ENCODE measurements around the gene MICAL2. TPM values are rescaled to one million over a fixed set of nuclear protein-coding genes. Genes with fewer than 3 reads are reported as not detected.

MICAL2 gene
- total RNA-seq, 1 experiment from 2014 or later: 247 TPM

DNA sequence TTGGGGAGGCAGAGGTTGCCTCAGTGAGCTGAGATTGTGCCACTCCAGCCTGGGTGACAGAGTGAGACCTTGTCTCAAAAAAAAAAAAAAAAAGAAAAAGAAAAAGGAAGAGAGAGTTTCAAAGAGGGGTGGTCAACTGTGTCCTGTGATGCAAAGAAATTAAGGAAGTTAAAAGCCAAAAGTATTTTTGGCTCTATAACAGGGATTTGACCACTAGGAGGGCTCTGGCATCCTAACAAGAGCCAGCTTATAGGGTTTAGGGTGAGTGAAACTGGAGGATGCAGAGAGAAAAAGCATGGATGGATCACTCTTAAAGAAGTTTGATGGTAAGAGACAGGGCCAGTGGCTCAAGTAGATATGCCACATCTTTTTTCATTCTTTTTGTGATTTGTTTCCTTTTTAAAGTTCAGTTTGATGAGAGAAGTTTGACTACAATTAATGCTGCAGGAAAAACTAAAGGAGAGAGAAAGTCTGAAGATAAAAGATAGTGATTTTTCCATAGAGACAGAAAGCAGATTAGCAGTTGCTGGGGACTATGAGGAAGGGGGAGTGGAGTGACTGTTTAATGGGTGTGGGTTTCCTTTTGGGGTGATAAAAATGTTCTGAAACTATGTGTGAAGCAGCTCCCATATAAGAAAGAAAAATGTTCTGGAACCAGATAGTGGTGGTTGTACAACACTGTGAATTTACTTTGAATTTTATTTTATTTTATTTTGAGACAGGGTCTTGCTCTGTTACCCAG is 11.1 kb upstream of the MICAL2 start:
- intact Hi-C loops (cut with micrococcal nuclease; ENCODE audit: unreplicated experiment): no loop called here
- Mint-ChIP-seq H3K27ac (ENCODE audit: unreplicated experiment) (no peak overlapping the region), H3K27me3 (ENCODE audit: insufficient read depth, unreplicated experiment) (no peaks in the 10 kb centered on the region), H3K9me3 (ENCODE audit: unreplicated experiment) (no peaks in the 10 kb centered on the region), H3K4me1 (ENCODE audit: low read depth, unreplicated experiment) (peaks cover 53% of the 10 kb centered on the region), H3K4me3 (ENCODE audit: unreplicated experiment) (no peak overlapping the region), H3K36me3 (ENCODE audit: insufficient read depth, unreplicated experiment) (no peaks in the 10 kb centered on the region)
- H3K9me3 ChIP-seq: no peaks in the 10 kb centered on the region
- H3K4me3 ChIP-seq (ENCODE audit: low read depth, low read length): no peak overlapping the region
- POLR2A ChIA-PET: no interaction called here
- DNase-seq: no peak
- H3K36me3 ChIP-seq (ENCODE audit: control insufficient read depth, insufficient read depth, low read length): no peaks in the 10 kb centered on the region
- no TSS peak for BruUV-seq (replicated peaks)
- no peaks in the 10 kb centered on the region for H3K27me3 ChIP-seq (replicated peaks; ENCODE audit: control insufficient read depth, insufficient read depth, low read length)
- CTCF ChIA-PET: interaction anchor here (0.6 to 0.7 kb wide), 2 partner anchors 26 to 1363 kb away, joined by 3 to 5 read pairs; no protein-coding TSS in a partner anchor
- H3K4me1 ChIP-seq: peaks cover 17% of the 10 kb centered on the region
- TF ChIP-seq, protein P1, sequence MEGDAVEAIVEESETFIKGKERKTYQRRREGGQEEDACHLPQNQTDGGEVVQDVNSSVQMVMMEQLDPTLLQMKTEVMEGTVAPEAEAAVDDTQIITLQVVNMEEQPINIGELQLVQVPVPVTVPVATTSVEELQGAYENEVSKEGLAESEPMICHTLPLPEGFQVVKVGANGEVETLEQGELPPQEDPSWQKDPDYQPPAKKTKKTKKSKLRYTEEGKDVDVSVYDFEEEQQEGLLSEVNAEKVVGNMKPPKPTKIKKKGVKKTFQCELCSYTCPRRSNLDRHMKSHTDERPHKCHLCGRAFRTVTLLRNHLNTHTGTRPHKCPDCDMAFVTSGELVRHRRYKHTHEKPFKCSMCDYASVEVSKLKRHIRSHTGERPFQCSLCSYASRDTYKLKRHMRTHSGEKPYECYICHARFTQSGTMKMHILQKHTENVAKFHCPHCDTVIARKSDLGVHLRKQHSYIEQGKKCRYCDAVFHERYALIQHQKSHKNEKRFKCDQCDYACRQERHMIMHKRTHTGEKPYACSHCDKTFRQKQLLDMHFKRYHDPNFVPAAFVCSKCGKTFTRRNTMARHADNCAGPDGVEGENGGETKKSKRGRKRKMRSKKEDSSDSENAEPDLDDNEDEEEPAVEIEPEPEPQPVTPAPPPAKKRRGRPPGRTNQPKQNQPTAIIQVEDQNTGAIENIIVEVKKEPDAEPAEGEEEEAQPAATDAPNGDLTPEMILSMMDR (IDR thresholded peaks at IDR 0.05; ENCODE audit: insufficient read depth in 1 of 2, low read depth in 1 of 2, low read length in 1 of 2, severe bottlenecking in 1 of 2, unreplicated experiment in 1 of 2): peak in 1 of 2 experiments; percentile 2

DNA sequence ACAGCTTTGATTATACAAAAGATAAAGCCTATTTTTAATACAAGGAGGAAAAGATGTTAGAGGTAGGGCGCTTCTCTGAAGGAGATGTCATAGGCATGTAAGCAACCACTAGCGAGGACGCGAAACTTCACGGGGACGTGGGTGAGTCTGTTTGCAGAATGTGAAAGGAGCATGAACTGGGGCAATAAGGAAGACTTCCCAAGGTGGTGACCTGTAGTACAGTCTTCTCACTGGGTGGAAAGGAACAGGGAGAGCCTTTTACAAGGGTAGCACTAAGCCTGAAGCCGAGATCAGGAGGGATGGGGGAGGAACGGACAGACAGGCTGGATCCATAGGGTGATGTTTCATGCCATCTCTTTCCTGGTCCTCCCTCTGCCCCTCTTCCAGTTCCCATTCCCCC is 10.0 kb upstream of the MICAL2 start:
- ChIA-PET CTCF (no interaction called here), POLR2A (no interaction called here)
- Histone ChIP-seq H3K27me3 (replicated peaks; ENCODE audit: control insufficient read depth, insufficient read depth, low read length) (no peaks in the 10 kb centered on the region), H3K4me1 (peaks cover 17% of the 10 kb centered on the region), H3K36me3 (ENCODE audit: control insufficient read depth, insufficient read depth, low read length) (no peaks in the 10 kb centered on the region), H3K9me3 (no peaks in the 10 kb centered on the region), H3K4me3 (ENCODE audit: low read depth, low read length) (no peak overlapping the region)
- TF ChIP-seq, protein P1 (IDR thresholded peaks at IDR 0.05; ENCODE audit: insufficient read depth in 1 of 2, low read depth in 1 of 2, low read length in 1 of 2, severe bottlenecking in 1 of 2, unreplicated experiment in 1 of 2): no peak
- no peak overlapping the region for H3K4me3 Mint-ChIP-seq (ENCODE audit: unreplicated experiment)
- H3K27me3 Mint-ChIP-seq (ENCODE audit: insufficient read depth, unreplicated experiment): no peaks in the 10 kb centered on the region
- H3K9me3 Mint-ChIP-seq (ENCODE audit: unreplicated experiment): no peaks in the 10 kb centered on the region
- no peaks in the 10 kb centered on the region for H3K36me3 Mint-ChIP-seq (ENCODE audit: insufficient read depth, unreplicated experiment)
- H3K27ac Mint-ChIP-seq (ENCODE audit: unreplicated experiment): no peak overlapping the region
- BruUV-seq (replicated peaks): no TSS peak
- peaks cover 47% of the 10 kb centered on the region for H3K4me1 Mint-ChIP-seq (ENCODE audit: low read depth, unreplicated experiment)
- DNase-seq: no peak
- intact Hi-C loops (cut with micrococcal nuclease; ENCODE audit: unreplicated experiment): no loop called here

DNA sequence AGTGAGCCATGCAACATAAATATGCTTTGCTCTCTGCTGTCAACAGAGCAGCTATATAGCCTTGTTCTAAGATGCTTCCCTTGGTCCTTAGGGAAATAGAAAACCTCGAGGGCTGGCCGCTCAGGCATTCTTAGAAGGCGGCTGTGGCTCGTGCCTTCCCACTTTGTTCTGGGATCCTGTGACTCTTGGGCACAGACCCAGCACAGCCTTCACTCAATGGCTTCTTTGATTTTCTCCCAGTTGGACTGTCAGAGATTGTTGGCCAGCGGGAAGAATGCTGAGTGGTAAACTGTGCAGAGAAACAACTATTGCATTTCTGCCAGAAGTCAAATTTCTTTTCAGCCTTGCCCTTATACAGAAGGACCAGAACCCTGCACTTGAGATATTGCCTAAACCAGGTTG is 9.5 kb upstream of the MICAL2 start:
- H3K27me3 Mint-ChIP-seq (ENCODE audit: insufficient read depth, unreplicated experiment): no peaks in the 10 kb centered on the region
- CTCF ChIA-PET: no interaction called here

More for the DNA sequence above, 9.5 kb upstream of the MICAL2 start:
- H3K9me3 ChIP-seq: no peaks in the 10 kb centered on the region
- BruUV-seq (replicated peaks): no TSS peak
- Mint-ChIP-seq H3K27ac (ENCODE audit: unreplicated experiment) (no peak overlapping the region), H3K4me3 (ENCODE audit: unreplicated experiment) (no peak overlapping the region), H3K36me3 (ENCODE audit: insufficient read depth, unreplicated experiment) (no peaks in the 10 kb centered on the region), H3K9me3 (ENCODE audit: unreplicated experiment) (no peaks in the 10 kb centered on the region), H3K4me1 (ENCODE audit: low read depth, unreplicated experiment) (peaks cover 43% of the 10 kb centered on the region)
- H3K4me1 ChIP-seq: peaks cover 17% of the 10 kb centered on the region
- H3K27me3 ChIP-seq (replicated peaks; ENCODE audit: control insufficient read depth, insufficient read depth, low read length): no peaks in the 10 kb centered on the region
- intact Hi-C loops (cut with micrococcal nuclease; ENCODE audit: unreplicated experiment): no loop called here
- H3K4me3 ChIP-seq (ENCODE audit: low read depth, low read length): no peak overlapping the region
- POLR2A ChIA-PET: no interaction called here
- no peaks in the 10 kb centered on the region for H3K36me3 ChIP-seq (ENCODE audit: control insufficient read depth, insufficient read depth, low read length)
- TF ChIP-seq, protein P1 (IDR thresholded peaks at IDR 0.05; ENCODE audit: insufficient read depth in 1 of 2, low read depth in 1 of 2, low read length in 1 of 2, severe bottlenecking in 1 of 2, unreplicated experiment in 1 of 2): no peak
- DNase-seq: no peak

All from Caco-2 (cell line).